Activated CD8-positive, alpha-beta T cell treated with anti-CD3 and anti-CD28 coated beads, Interleukin-2, amount 10 ng/mL, durations not matched to agents 7 days and 5 days (primary cell): ENCODE results near the gene ABHD17A. TPM values are rescaled to one million over a fixed set of nuclear protein-coding genes. Genes with fewer than 3 reads are reported as not detected.
"Not testable (repeated sequence)": the region's sequence is repeated elsewhere in the genome, so short reads cannot be mapped to it uniquely, and the experiment has no call there.

ENCODE experiments used
- ATAC-seq: fragments of 150-1000 bp; cut with Tn5 transposase; one replicate; pipeline ENCODE4 v1.10.0; 2021; ENCODE audit warnings: moderate library complexity
- CTCF ChIA-PET: fragments of 350-600 bp; sonication (Branson Sonifier 250); formaldehyde crosslinking; loops from one replicate; lab custom pipeline; 2021; ENCODE audit warnings: antibody characterized with exemption; lab: Charles Lee
- POLR2A ChIA-PET: fragments of 350-600 bp; sonication (Branson Sonifier 250); formaldehyde crosslinking; loops from one replicate; lab custom pipeline; 2021; ENCODE audit warnings: antibody characterized with exemption; lab: Charles Lee
- DNase-seq: peaks from one replicate; pipeline ENCODE4 v3.0.0-alpha.2; 2020
- H3K27ac Mint-ChIP-seq: one replicate; pipeline ENCODE4 v1.8.0; 2021; ENCODE audit warnings: mild to moderate bottlenecking, mixed read lengths
- H3K27me3 Mint-ChIP-seq: one replicate; pipeline ENCODE4 v1.8.0; 2021; ENCODE audit warnings: low read depth, mixed read lengths
- H3K36me3 Mint-ChIP-seq: one replicate; pipeline ENCODE4 v1.8.0; 2021; ENCODE audit warnings: low read depth, mixed read lengths
- H3K4me1 Mint-ChIP-seq: one replicate; pipeline ENCODE4 v1.8.0; 2021; ENCODE audit warnings: low read depth, mixed read lengths
- H3K4me3 Mint-ChIP-seq: one replicate; pipeline ENCODE4 v1.8.0; 2021; ENCODE audit warnings: mild to moderate bottlenecking, mixed read lengths
- H3K9me3 Mint-ChIP-seq: one replicate; pipeline ENCODE4 v1.8.0; 2022; ENCODE audit warnings: mixed read lengths; ENCODE audit not compliant: insufficient read depth
- total RNA-seq, 2 experiments: library from RNA; stranded (reverse); gene quantifications; one replicate each; pipeline ENCODE4 v1.2.3, GENCODE V29; 2021

Gene ABHD17A
- total RNA-seq, 2 experiments from 2014 or later = 181 to 196 TPM

DNA sequence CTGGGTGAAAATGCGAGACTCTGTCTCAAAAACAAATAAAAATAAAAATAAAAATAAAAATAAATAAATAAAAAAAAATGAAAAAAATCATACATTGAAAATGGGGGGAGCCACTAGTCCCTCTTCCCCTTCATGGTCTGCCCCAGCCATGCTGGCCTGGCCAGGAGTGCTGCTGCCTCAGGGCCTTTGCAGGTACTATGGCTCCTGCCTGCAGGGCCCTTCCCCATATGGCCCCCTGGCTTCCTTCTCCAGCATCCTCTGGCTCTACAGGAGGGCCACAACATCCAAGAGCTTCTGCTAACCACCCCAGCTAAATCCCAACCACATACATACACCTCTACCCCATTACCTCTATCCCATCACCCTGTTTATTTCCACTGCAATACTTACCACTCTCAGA, 4.6 kb upstream of the ABHD17A start:
- ChIA-PET POLR2A (interaction anchor here (1.2 kb wide), 1 partner anchor 15 kb away, joined by 3 read pairs; no protein-coding TSS in a partner anchor), CTCF (no interaction called here)
- H3K36me3 Mint-ChIP-seq = no peaks in the 10 kb centered on the region
- ATAC-seq (no peak), DNase-seq (no peak)
- H3K27me3 Mint-ChIP-seq = no peaks in the 10 kb centered on the region
- H3K9me3 Mint-ChIP-seq = no peaks in the 10 kb centered on the region
- peak overlapping the region; percentile 7 for H3K27ac Mint-ChIP-seq
- no peak overlapping the region for H3K4me3 Mint-ChIP-seq
- peaks cover 31% of the 10 kb centered on the region for H3K4me1 Mint-ChIP-seq

- H3K4me1 Mint-ChIP-seq = peaks cover 31% of the 10 kb centered on the region
- DNase-seq (no peak), ATAC-seq (no peak)
- H3K4me3 Mint-ChIP-seq = no peak overlapping the region
- H3K9me3 Mint-ChIP-seq = no peaks in the 10 kb centered on the region
- CTCF ChIA-PET = interaction anchor here (1.3 kb wide), 1 partner anchor 9 kb away, joined by 3 read pairs; no protein-coding TSS in a partner anchor
- POLR2A ChIA-PET = no interaction called here
- H3K27ac Mint-ChIP-seq = no peak overlapping the region
- H3K36me3 Mint-ChIP-seq = peaks cover 14% of the 10 kb centered on the region
- no peaks in the 10 kb centered on the region for H3K27me3 Mint-ChIP-seq
Measured at GRCh38 chr19:1888385-1888784, 3.1 kb upstream of the ABHD17A start.

DNA sequence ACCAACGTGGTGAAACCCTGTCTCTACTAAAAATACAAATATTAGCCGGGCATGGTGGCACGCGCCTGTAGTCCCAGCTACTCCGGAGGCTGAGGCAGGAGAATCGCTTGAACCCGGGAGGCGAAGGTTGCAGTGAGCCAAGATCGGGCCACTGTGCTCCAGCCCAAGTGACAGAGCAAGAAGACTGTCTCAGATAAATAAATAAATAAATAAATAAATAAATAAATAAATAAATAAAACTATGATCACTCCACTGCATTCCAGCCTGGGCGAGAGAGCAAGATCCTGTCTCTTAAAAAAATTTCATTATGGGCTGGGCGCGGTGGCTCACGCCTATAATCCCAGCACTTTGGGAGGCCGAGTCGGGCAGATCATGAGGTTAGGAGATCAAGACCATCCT, 1.1 kb upstream of the ABHD17A start:
- not testable (repeated sequence) for H3K27me3 Mint-ChIP-seq, H3K27ac Mint-ChIP-seq
- CTCF ChIA-PET = interaction anchor here (0.7 to 1.5 kb wide), 2 partner anchors 9 to 11 kb away, joined by 3 to 9 read pairs; no protein-coding TSS in a partner anchor

DNA sequence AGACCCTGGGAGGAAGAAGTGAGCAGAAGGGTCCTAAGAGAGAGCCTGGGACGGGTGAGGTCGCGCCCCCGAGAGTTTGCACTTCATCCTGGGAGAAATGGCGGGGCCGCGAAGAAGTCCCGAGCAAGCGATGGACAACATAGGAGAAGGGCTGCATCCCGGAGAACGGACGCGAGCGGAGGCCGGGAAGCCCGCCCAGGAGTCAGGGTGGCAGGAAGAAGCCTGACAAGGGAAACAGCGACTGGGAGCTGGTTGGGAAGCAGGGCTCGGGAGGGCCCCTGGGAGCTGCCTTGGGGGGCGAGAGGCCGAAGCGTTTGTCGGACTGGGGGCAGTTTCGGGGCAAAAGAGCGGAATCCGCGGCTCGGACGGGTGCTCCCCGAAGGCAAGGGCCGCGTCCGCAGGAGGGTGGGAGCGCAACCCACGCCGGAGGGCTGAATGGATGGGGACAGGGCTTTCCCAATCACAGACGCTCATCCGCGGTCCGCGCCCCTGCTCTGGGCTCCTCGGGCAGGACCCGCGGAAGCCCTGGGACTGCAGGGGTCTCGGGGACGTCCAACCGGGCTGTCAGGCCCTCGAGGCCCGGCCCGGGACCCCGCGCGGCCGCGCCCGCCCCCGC, 469 bp downstream of the ABHD17A start:
- Mint-ChIP-seq H3K36me3 (peaks cover 36% of the 10 kb centered on the region), H3K27me3 (no peaks in the 10 kb centered on the region), H3K27ac (peak overlapping the region; percentile 95), H3K4me1 (peaks cover 50% of the 10 kb centered on the region), H3K9me3 (no peaks in the 10 kb centered on the region), H3K4me3 (peak overlapping the region; percentile 93)
- POLR2A ChIA-PET = interaction anchor here (0.8 to 3.0 kb wide), 8 partner anchors 9 to 167 kb away, joined by 3 to 26 read pairs (median 6); partner anchors contain the start of gene MKNK2
- DNase-seq (no peak), ATAC-seq (peak; percentile 9)
- CTCF ChIA-PET = interaction anchor here (0.8 to 1.5 kb wide), 2 partner anchors 13 to 20 kb away, joined by 4 to 9 read pairs; no protein-coding TSS in a partner anchor

More for the DNA sequence above, 1.1 kb upstream of the ABHD17A start:
- Mint-ChIP-seq H3K36me3 (peaks cover 28% of the 10 kb centered on the region), H3K4me1 (peaks cover 43% of the 10 kb centered on the region)
- ATAC-seq, DNase-seq, H3K9me3 Mint-ChIP-seq, H3K4me3 Mint-ChIP-seq: not testable (repeated sequence)
- POLR2A ChIA-PET = interaction anchor here (2.2 to 3.0 kb wide), 2 partner anchors 8 to 11 kb away, joined by 7 to 26 read pairs; no protein-coding TSS in a partner anchor

DNA sequence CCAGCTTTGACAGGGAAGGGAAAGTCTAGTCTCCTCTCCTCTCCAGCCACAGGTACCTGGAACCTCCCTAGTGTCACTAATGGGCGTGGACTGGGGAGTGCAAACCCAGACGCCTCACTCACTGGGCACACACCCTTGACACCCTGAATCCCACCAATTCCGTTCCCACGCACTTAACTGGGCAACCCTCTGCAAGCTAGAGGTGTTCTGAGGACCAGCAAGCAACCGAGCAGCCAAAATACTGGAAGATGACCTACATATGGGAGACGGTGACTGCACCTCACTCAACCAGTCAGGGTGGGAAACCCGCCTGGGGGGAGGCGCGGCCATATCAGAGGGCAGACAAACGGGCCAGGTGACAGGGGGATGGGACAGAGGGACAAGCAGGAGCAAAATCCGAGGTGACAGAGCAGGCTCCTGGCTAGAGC, 991 bp downstream of the ABHD17A start:
- ATAC-seq = peak; percentile 23

DNA sequence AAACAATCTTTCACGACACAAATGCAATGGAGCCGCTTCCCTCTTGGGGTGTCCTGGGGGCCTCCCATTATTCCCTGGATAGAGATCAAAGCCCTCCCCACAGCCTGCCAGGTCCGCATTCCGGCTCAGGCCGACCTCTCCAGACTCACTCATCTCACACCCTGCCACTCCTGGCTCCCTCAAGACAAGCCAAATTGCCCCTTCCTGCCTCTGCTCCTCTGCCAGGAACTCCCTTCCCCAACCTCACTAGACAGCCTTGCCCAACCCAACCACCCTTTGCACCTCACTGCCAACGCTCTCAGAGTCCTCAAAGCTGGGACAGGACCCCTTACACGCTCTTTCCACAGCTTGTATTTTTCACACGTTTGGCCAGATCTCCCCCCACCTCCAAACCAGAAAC, 1.5 kb downstream of the ABHD17A start:
- Mint-ChIP-seq H3K27ac (peak overlapping the region; percentile 95), H3K27me3 (no peaks in the 10 kb centered on the region), H3K9me3 (no peaks in the 10 kb centered on the region), H3K4me3 (peak overlapping the region; percentile 93), H3K4me1 (peaks cover 50% of the 10 kb centered on the region), H3K36me3 (peaks cover 36% of the 10 kb centered on the region)
- peak; percentile 10 for ATAC-seq
- ChIA-PET CTCF (interaction anchor here (1.3 to 3.2 kb wide), 2 partner anchors 11 to 19 kb away, joined by 3 to 22 read pairs; no protein-coding TSS in a partner anchor), POLR2A (interaction anchor here (0.7 to 3.0 kb wide), 8 partner anchors 8 to 168 kb away, joined by 3 to 26 read pairs (median 4); partner anchors contain the start of gene MKNK2)
- DNase-seq = no peak

More for the DNA sequence above, 991 bp downstream of the ABHD17A start:
- Mint-ChIP-seq H3K4me1 (peaks cover 50% of the 10 kb centered on the region), H3K27ac (peak overlapping the region; percentile 95), H3K36me3 (peaks cover 36% of the 10 kb centered on the region), H3K9me3 (no peaks in the 10 kb centered on the region), H3K4me3 (peak overlapping the region; percentile 93), H3K27me3 (no peaks in the 10 kb centered on the region)
- CTCF ChIA-PET = interaction anchor here (3.2 kb wide), 1 partner anchor 19 kb away, joined by 22 read pairs; no protein-coding TSS in a partner anchor
- POLR2A ChIA-PET = interaction anchor here (0.7 to 3.0 kb wide), 10 partner anchors 8 to 167 kb away, joined by 3 to 26 read pairs (median 6); partner anchors contain the start of gene MKNK2
- peak; percentile 61 for DNase-seq

DNA sequence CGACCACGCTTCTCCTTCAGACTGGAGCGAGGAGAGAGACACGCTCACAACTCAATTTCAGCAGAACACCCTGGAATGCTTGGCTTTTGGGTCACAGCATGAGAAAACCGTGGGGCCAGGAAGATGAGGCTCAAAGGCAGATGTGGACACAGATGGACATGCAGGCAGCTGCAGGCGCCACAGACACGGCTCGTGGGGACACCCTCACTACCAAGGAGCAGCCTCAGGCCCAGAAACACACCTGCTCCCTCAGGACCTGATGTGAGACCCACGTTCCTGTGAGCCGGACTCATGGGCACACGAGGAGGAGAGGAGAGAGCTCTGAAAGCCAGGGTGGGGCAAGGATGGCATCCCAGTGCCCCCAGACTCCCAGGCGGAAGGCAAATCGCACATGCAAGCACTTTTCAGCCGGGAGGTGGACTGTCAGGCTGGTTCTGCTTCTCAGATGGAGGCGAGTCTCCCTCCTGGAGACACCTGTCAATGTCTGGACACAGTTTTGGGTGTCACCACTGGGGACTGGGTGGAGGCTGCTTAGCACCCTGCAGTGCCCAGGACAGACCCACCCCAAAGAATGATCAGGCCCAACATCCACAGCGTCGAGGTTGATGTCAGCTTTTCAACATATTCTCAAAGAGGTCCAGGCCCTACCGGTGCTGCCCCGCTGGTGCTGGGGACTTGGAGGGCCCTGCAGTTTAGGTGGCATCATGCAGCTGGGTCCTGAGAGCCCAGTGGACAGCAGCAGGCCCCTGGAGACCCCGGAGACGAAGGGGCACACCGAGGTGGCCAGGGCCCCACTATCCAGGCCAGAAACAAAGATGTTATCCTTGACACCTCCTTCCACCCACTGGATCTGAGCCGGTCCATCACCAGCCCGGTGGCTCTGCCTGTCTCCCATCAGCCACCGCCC, 2.3 kb downstream of the ABHD17A start:
- Mint-ChIP-seq H3K4me1 (peaks cover 53% of the 10 kb centered on the region), H3K9me3 (no peaks in the 10 kb centered on the region), H3K27ac (peak overlapping the region; percentile 95), H3K36me3 (peaks cover 40% of the 10 kb centered on the region), H3K4me3 (peak overlapping the region; percentile 93), H3K27me3 (no peaks in the 10 kb centered on the region)
- DNase-seq (no peak), ATAC-seq (peak; percentile 1)
- CTCF ChIA-PET = interaction anchor here (1.3 to 3.2 kb wide), 2 partner anchors 12 to 18 kb away, joined by 3 to 22 read pairs; no protein-coding TSS in a partner anchor
- POLR2A ChIA-PET = interaction anchor here (0.6 to 3.0 kb wide), 14 partner anchors 8 to 30 kb away, joined by 3 to 26 read pairs (median 4); no protein-coding TSS in a partner anchor

GRCh38 chr19:1882089-1882785, 3.1 kb downstream of the ABHD17A start:
- Mint-ChIP-seq H3K36me3 (peaks cover 40% of the 10 kb centered on the region), H3K9me3 (no peaks in the 10 kb centered on the region), H3K27me3 (no peaks in the 10 kb centered on the region), H3K27ac (peak overlapping the region; percentile 95), H3K4me1 (peaks cover 48% of the 10 kb centered on the region), H3K4me3 (peak overlapping the region; percentile 93)
- ATAC-seq (peak; percentile 59), DNase-seq (peak; percentile 90)
- ChIA-PET POLR2A (interaction anchor here (0.5 to 1.8 kb wide), 9 partner anchors 7 to 593 kb away, joined by 3 to 13 read pairs (median 3); partner anchors contain the start of gene GADD45B), CTCF (interaction anchor here (3.2 kb wide), 1 partner anchor 17 kb away, joined by 22 read pairs; no protein-coding TSS in a partner anchor)

DNA sequence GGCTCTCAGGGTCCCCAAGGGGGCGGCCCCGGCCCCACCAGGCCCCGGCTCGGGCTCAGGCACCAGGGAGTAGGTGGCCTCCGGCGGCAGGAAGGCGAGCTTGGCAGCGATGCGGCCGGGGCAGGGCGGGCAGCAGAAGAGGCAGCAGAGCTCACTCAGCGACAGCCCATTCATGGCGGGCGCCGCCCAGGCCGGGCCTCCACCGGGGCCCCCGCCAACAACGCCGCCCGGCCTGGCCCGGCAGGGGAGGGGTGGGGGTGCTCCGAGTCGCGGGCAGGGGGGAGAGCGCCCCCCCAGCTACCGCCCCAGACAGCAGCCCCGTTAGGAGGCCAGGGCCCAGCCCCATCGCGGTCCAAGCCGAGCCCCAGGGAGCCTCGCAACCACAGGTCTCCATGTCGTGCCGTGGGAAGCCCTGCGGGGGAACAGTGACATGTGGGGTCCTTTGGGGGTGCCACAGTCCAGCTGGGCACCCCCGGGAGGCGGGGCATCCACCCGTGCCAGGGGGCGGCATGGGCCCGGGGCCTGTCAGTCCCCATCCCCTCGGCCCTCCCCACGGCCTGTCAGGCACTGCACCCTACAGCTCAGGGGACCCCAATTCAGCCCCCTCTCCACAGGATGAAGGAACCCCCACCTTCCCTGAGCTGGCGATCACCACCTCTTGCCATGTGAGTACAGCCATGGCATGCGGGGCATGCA, 3.8 kb downstream of the ABHD17A start:
- not testable (repeated sequence) for H3K9me3 Mint-ChIP-seq, H3K27me3 Mint-ChIP-seq, ATAC-seq, DNase-seq
- Mint-ChIP-seq H3K27ac (peak overlapping the region; percentile 95), H3K4me3 (peak overlapping the region; percentile 93), H3K4me1 (peaks cover 45% of the 10 kb centered on the region), H3K36me3 (peaks cover 40% of the 10 kb centered on the region)
- ChIA-PET POLR2A (interaction anchor here (1.5 to 1.8 kb wide), 2 partner anchors 24 to 26 kb away, joined by 6 read pairs; no protein-coding TSS in a partner anchor), CTCF (interaction anchor here (3.2 kb wide), 1 partner anchor 16 kb away, joined by 22 read pairs; no protein-coding TSS in a partner anchor)
